ENCODE measurements around the gene BHLHE40.

BHLHE40 gene

GRCh38 chr3:4985330-4986174 lies 6.3 kb downstream of the BHLHE40 start:
- FAIRE-seq: no peak

GRCh38 chr3:4986175-4986781 lies 7.0 kb downstream of the BHLHE40 start:
- FAIRE-seq: no peak

GRCh38 chr3:4986782-4987537 lies 7.7 kb downstream of the BHLHE40 start:
- no peak for FAIRE-seq

GRCh38 chr3:4987538-4988296 lies 8.5 kb downstream of the BHLHE40 start:
- no peak for FAIRE-seq

- no peak for FAIRE-seq
Observed at GRCh38 chr3:4988983-4989834, 10.0 kb downstream of the BHLHE40 start.

- no peak for FAIRE-seq
Observed at GRCh38 chr3:4990069-4990468, 10.8 kb downstream of the BHLHE40 start.

- no peak for FAIRE-seq
Observed at GRCh38 chr3:4992118-4992517, 12.9 kb downstream of the BHLHE40 start.

- FAIRE-seq: no peak
Observed at GRCh38 chr3:4993276-4994143, 14.3 kb downstream of the BHLHE40 start.

GRCh38 chr3:4994144-4994730 lies 15.0 kb downstream of the BHLHE40 start:
- FAIRE-seq: no peak

- no peak for FAIRE-seq
Observed at GRCh38 chr3:4994823-4995499, 15.7 kb downstream of the BHLHE40 start.

- FAIRE-seq: no peak
Observed at GRCh38 chr3:4995500-4996053, 16.3 kb downstream of the BHLHE40 start.

GRCh38 chr3:4996223-4996765 lies 17.1 kb downstream of the BHLHE40 start:
- FAIRE-seq: no peak

- no peak for FAIRE-seq
Observed at GRCh38 chr3:4996771-4997291, 17.6 kb downstream of the BHLHE40 start.

- FAIRE-seq: no peak
Observed at GRCh38 chr3:4997946-4998345, 18.7 kb downstream of the BHLHE40 start.

- no peak for FAIRE-seq
Observed at GRCh38 chr3:4999531-5000184, 20.4 kb downstream of the BHLHE40 start.

- no peak for FAIRE-seq
Observed at GRCh38 chr3:5001135-5001534, 21.9 kb downstream of the BHLHE40 start.

GRCh38 chr3:5001805-5002173 lies 22.6 kb downstream of the BHLHE40 start:
- FAIRE-seq: no peak

- FAIRE-seq: no peak
Observed at GRCh38 chr3:5002174-5002870, 23.1 kb downstream of the BHLHE40 start.
